GM12892 (cell line): Measurements from ENCODE around the gene KIAA1755.

Source experiments
- POLR2A ChIP-seq: IDR thresholded peaks from 2 replicates; pipeline ENCODE4 v1.6.1; 2011; ENCODE audit warnings: low read depth, low read length, control low read depth
- POLR2AphosphoS5 ChIP-seq: IDR thresholded peaks from 2 replicates; pipeline ENCODE4 v1.6.1; 2011; ENCODE audit warnings: low read depth, low read length, control low read depth
- TAF1 ChIP-seq: IDR thresholded peaks from 2 replicates; pipeline ENCODE4 v1.6.1; 2011; ENCODE audit warnings: low read depth, mild to moderate bottlenecking, control low read depth, low read length, borderline replicate concordance

- TF ChIP-seq POLR2A (no peak), POLR2AphosphoS5 (no peak), TAF1 (no peak)
Observed at GRCh38 chr20:38168791-38169589, 91.5 kb downstream of the KIAA1755 start.
